H1 (cell line): ENCODE data around the gene ZNF490. TPM values are rescaled to one million over a fixed set of nuclear protein-coding genes. Genes with fewer than 3 reads are reported as not detected.

Experiments used
- HDAC6 ChIP-seq: IDR thresholded peaks from one replicate; pipeline ENCODE4 v1.7.1; 2012; ENCODE audit warnings: low read depth, mild to moderate bottlenecking, inconsistent platforms, low read length, moderate library complexity
- POU5F1 ChIP-seq: IDR thresholded peaks from 2 replicates; pipeline ENCODE4 v1.6.1; 2011; ENCODE audit warnings: low read depth, mild to moderate bottlenecking, low read length, moderate library complexity
- RAD21 ChIP-seq, 2 experiments: IDR thresholded peaks in 1 of 2; conservative IDR thresholded peaks in 1 of 2; 2 replicates each; pipeline ENCODE4 v1.6.1; 2011; ENCODE audit warnings: low read depth in 2 of 2, low read length in 2 of 2, improper control_type of control experiment in 1 of 2, inconsistent platforms in 1 of 2, mild to moderate bottlenecking in 1 of 2, moderate library complexity in 1 of 2
- RFX5 ChIP-seq: IDR thresholded peaks from 2 replicates; pipeline ENCODE4 v1.6.1; 2011; ENCODE audit warnings: low read depth, low read length, improper control_type of control experiment, borderline replicate concordance
- RNF2 ChIP-seq: fragments of 200-900, 300-1000 bp; sonication (generic); IDR thresholded peaks from 2 replicates; pipeline ENCODE4 v1.7.1; 2016; ENCODE audit warnings: borderline replicate concordance, low read depth, mild to moderate bottlenecking, antibody characterized with exemption, low read length; ENCODE audit not compliant: poor library complexity, severe bottlenecking; ENCODE audit errors: missing control alignments
- SP4 ChIP-seq: IDR thresholded peaks from 2 replicates; pipeline ENCODE4 v1.6.1; 2012; ENCODE audit warnings: low read length, inconsistent platforms
- TBP ChIP-seq: IDR thresholded peaks from 2 replicates; pipeline ENCODE4 v1.6.1; 2011; ENCODE audit warnings: low read depth, low read length, improper control_type of control experiment
- polyA plus RNA-seq, 7 experiments: library from polyadenylated mRNA; depleted of rRNA in 3 of 7; stranded (reverse) in 5 of 7; unstranded in 2 of 7; fragments of >200 nt in 5 of 7; fragments of 200-250 nt in 2 of 7; gene quantifications; 1 replicate in 5 of 7; 2 replicates in 1 of 7; 4 replicates in 1 of 7; pipeline versions ENCODE4 v1.2.1 to v1.2.3, GENCODE V29; 2011 to 2013; ENCODE audit warnings: missing spikeins in 2 of 7, mixed read lengths in 2 of 7
- total RNA-seq: library from RNA; stranded (reverse); fragmentation: NEBNext Ultra II Directional; extraction: Animal tissue kit (Norgen Biotek cat#: 25700); gene quantifications from 2 replicates; pipeline ENCODE4 v1.2.1, GENCODE V29; 2021
- TF ChIP-seq, protein P1 (sequence below): fragments of 300-600 bp; sonication (generic); IDR thresholded peaks from 2 replicates; pipeline ENCODE4 v1.7.1; 2012; ENCODE audit warnings: low read length, moderate library complexity, mild to moderate bottlenecking, inconsistent platforms; ENCODE audit not compliant: insufficient replicate concordance
- TF ChIP-seq, protein P2 (sequence below): IDR thresholded peaks from 2 replicates; pipeline ENCODE4 v1.6.1; 2012; ENCODE audit warnings: inconsistent platforms

The ZNF490 gene
- total and polyA plus RNA-seq, 2 of the 8 experiments (the other 6 are each of a cell fraction or from before 2014, with no cell fraction given), result 1.7 to 9.0 TPM

DNA sequence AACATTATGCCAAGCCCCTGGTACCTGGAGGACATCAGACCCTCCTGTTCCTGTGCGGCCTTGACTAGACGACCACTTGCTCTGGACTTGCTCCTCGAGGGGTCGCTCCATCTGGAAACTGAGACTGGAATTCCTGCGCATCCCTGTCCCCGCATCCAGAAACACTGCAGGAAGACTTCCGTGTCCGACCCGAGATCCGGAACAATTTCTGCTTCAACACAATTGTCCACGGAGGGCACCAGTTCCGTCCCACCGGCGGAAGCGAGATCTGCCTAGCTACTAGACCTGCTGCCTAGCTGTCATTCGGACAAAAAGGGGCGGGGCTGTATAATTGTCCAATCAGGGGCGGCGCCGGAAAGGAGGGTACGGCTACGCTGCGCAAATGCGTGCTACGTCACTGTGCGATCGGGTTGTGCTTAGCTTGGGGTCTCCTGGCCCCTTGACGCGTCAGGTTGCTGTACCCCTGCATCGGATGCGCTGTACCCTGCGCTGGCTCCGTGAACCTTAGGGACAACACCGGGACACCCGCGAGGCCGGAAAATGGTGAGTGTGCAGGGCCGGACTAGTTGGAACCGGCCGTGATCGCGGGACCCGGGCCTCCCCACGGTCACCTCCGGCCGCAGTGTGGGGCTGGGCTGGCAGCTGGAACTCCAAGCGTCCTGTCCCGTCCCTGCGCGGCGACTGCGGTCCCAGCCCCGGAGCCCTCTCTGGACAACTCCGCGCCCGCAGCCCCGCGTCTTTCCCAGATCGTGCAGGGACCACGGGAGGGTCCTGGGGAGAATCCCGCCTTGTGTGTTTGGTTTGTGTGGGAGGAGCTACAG is at the start of gene ZNF490, which contains the start of gene ZNF791 (continued):
- TF ChIP-seq, protein P1, sequence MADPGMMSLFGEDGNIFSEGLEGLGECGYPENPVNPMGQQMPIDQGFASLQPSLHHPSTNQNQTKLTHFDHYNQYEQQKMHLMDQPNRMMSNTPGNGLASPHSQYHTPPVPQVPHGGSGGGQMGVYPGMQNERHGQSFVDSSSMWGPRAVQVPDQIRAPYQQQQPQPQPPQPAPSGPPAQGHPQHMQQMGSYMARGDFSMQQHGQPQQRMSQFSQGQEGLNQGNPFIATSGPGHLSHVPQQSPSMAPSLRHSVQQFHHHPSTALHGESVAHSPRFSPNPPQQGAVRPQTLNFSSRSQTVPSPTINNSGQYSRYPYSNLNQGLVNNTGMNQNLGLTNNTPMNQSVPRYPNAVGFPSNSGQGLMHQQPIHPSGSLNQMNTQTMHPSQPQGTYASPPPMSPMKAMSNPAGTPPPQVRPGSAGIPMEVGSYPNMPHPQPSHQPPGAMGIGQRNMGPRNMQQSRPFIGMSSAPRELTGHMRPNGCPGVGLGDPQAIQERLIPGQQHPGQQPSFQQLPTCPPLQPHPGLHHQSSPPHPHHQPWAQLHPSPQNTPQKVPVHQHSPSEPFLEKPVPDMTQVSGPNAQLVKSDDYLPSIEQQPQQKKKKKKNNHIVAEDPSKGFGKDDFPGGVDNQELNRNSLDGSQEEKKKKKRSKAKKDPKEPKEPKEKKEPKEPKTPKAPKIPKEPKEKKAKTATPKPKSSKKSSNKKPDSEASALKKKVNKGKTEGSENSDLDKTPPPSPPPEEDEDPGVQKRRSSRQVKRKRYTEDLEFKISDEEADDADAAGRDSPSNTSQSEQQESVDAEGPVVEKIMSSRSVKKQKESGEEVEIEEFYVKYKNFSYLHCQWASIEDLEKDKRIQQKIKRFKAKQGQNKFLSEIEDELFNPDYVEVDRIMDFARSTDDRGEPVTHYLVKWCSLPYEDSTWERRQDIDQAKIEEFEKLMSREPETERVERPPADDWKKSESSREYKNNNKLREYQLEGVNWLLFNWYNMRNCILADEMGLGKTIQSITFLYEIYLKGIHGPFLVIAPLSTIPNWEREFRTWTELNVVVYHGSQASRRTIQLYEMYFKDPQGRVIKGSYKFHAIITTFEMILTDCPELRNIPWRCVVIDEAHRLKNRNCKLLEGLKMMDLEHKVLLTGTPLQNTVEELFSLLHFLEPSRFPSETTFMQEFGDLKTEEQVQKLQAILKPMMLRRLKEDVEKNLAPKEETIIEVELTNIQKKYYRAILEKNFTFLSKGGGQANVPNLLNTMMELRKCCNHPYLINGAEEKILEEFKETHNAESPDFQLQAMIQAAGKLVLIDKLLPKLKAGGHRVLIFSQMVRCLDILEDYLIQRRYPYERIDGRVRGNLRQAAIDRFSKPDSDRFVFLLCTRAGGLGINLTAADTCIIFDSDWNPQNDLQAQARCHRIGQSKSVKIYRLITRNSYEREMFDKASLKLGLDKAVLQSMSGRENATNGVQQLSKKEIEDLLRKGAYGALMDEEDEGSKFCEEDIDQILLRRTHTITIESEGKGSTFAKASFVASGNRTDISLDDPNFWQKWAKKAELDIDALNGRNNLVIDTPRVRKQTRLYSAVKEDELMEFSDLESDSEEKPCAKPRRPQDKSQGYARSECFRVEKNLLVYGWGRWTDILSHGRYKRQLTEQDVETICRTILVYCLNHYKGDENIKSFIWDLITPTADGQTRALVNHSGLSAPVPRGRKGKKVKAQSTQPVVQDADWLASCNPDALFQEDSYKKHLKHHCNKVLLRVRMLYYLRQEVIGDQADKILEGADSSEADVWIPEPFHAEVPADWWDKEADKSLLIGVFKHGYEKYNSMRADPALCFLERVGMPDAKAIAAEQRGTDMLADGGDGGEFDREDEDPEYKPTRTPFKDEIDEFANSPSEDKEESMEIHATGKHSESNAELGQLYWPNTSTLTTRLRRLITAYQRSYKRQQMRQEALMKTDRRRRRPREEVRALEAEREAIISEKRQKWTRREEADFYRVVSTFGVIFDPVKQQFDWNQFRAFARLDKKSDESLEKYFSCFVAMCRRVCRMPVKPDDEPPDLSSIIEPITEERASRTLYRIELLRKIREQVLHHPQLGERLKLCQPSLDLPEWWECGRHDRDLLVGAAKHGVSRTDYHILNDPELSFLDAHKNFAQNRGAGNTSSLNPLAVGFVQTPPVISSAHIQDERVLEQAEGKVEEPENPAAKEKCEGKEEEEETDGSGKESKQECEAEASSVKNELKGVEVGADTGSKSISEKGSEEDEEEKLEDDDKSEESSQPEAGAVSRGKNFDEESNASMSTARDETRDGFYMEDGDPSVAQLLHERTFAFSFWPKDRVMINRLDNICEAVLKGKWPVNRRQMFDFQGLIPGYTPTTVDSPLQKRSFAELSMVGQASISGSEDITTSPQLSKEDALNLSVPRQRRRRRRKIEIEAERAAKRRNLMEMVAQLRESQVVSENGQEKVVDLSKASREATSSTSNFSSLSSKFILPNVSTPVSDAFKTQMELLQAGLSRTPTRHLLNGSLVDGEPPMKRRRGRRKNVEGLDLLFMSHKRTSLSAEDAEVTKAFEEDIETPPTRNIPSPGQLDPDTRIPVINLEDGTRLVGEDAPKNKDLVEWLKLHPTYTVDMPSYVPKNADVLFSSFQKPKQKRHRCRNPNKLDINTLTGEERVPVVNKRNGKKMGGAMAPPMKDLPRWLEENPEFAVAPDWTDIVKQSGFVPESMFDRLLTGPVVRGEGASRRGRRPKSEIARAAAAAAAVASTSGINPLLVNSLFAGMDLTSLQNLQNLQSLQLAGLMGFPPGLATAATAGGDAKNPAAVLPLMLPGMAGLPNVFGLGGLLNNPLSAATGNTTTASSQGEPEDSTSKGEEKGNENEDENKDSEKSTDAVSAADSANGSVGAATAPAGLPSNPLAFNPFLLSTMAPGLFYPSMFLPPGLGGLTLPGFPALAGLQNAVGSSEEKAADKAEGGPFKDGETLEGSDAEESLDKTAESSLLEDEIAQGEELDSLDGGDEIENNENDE, result no peak
- TF ChIP-seq RNF2 (no peak), HDAC6 (no peak), TBP (peak; percentile 82), RAD21 (IDR thresholded peaks at IDR 0.05 in 1 of 2, conservative IDR thresholded peaks at IDR 0.05 in 1 of 2; ENCODE audit: low read depth in 2 of 2, low read length in 2 of 2) (no peak), SP4 (peak; percentile 82; the same call in 1 of the 2 replicates), POU5F1 (no peak), RFX5 (peak; percentile 82)
- TF ChIP-seq, protein P2, sequence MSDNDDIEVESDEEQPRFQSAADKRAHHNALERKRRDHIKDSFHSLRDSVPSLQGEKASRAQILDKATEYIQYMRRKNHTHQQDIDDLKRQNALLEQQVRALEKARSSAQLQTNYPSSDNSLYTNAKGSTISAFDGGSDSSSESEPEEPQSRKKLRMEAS, result no peak; the same call in 1 of the 2 replicates
